ENCODE measurements around the gene BOLA1. TPM values are rescaled to one million over a fixed set of nuclear protein-coding genes. Genes with fewer than 3 reads are reported as not detected.
A peak's percentile ranks its signal among the peaks of the same experiment; 100 is the strongest.

BOLA1 gene
- total and polyA plus RNA-seq, 2 of the 13 experiments (the other 11 are each of a cell fraction or from before 2014, with no cell fraction given) = 3.2 to 4.2 TPM

GRCh38 chr1:149927563-149928400, 28.4 kb downstream of the BOLA1 start, which contains the start of gene SF3B4 (continued):
- TF ChIP-seq NR1H2 (CRISPR knock-in tag; IDR thresholded peaks at IDR 0.05; ENCODE audit: borderline replicate concordance, low read depth) (no peak), REL (CRISPR knock-in tag; conservative IDR thresholded peaks at IDR 0.05) (0 out of 2 replicates have a peak, but pooled peaks have one; percentile 27), NCOA5 (CRISPR knock-in tag; IDR thresholded peaks at IDR 0.05) (no peak), ZNF878 (CRISPR knock-in tag; IDR thresholded peaks at IDR 0.05) (peak; percentile 58; the same call in 1 of the 2 replicates), ZFP36 (IDR thresholded peaks at IDR 0.05; ENCODE audit: borderline replicate concordance, low read depth, low read length, partially characterized antibody) (no peak), RFXAP (CRISPR knock-in tag; IDR thresholded peaks at IDR 0.05; ENCODE audit: borderline replicate concordance) (peak; percentile 51; the same call in 1 of the 2 replicates), RFXANK (CRISPR knock-in tag; IDR thresholded peaks at IDR 0.05) (no peak), ZNF367 (CRISPR knock-in tag; IDR thresholded peaks at IDR 0.05; ENCODE audit: borderline replicate concordance) (0 out of 2 replicates have a peak, but pooled peaks have one; percentile 41), ZBTB25 (CRISPR knock-in tag; IDR thresholded peaks at IDR 0.05) (no peak), PAX8 (CRISPR knock-in tag; IDR thresholded peaks at IDR 0.05; ENCODE audit: borderline replicate concordance) (no peak), ZNF382 (CRISPR knock-in tag; IDR thresholded peaks at IDR 0.05; ENCODE audit: borderline replicate concordance) (no peak), FOSL1 (CRISPR knock-in tag; IDR thresholded peaks at IDR 0.05; ENCODE audit: borderline replicate concordance) (no peak), HDAC6 (IDR thresholded peaks at IDR 0.05; ENCODE audit: low read depth, low read length) (no peak), ZNF296 (CRISPR knock-in tag; conservative IDR thresholded peaks at IDR 0.05) (no peak), ONECUT2 (CRISPR knock-in tag; IDR thresholded peaks at IDR 0.05) (no peak), FOXK2 (IDR thresholded peaks at IDR 0.05) (no peak), NONO (IDR thresholded peaks at IDR 0.05) (no peak), NONO (CRISPR knock-in tag; conservative IDR thresholded peaks at IDR 0.05) (peak; percentile 85), REPIN1 (CRISPR knock-in tag; IDR thresholded peaks at IDR 0.05; ENCODE audit: borderline replicate concordance, low read depth) (peak; percentile 69), ELF1 (CRISPR knock-in tag; IDR thresholded peaks at IDR 0.05) (peak; percentile 97), ZNF430 (CRISPR knock-in tag; IDR thresholded peaks at IDR 0.05) (peak; percentile 91), ZNF543 (CRISPR knock-in tag; IDR thresholded peaks at IDR 0.05) (no peak), STAT6 (CRISPR knock-in tag; IDR thresholded peaks at IDR 0.05; ENCODE audit: borderline replicate concordance) (no peak), ZNF800 (CRISPR knock-in tag; IDR thresholded peaks at IDR 0.05) (no peak), ZNF205 (CRISPR knock-in tag; IDR thresholded peaks at IDR 0.05) (no peak)

Measured in HepG2 (cell line).